ENCODE measurements around the gene KCNAB2.

- no peak for TF ChIP-seq CTCF (IDR thresholded peaks at IDR 0.05; ENCODE audit: low read depth, low read length, poor library complexity, severe bottlenecking)
- TF ChIP-seq EZH2phosphoT487 (IDR thresholded peaks at IDR 0.05; ENCODE audit: borderline replicate concordance, low read length) = no peak
Measured at GRCh38 chr1:6082430-6082971, 36.8 kb downstream of the KCNAB2 start.
